SK-N-SH treated with all-trans-retinoic acid at 6 μM for 48 hours (cell line): ENCODE results near the gene SAA1.
"Not testable (repeated sequence)": the region's sequence is repeated elsewhere in the genome, so short reads cannot be mapped to it uniquely, and the experiment has no call there.

Source experiments
- CREB5 ChIP-seq: fragments of 250-450 bp; sonication (Bioruptor Pico); IDR thresholded peaks from 2 replicates; pipeline ENCODE4 v1.5.1; 2020; ENCODE audit warnings: low read depth, mild to moderate bottlenecking, moderate library complexity
- CSRNP3 ChIP-seq: fragments of 250-450 bp; sonication (Bioruptor Pico); IDR thresholded peaks from 2 replicates; pipeline ENCODE4 v1.5.1; 2021; ENCODE audit warnings: mild to moderate bottlenecking, moderate library complexity
- POU6F1 ChIP-seq: fragments of 250-450 bp; sonication (Bioruptor Pico); IDR thresholded peaks from 2 replicates; pipeline ENCODE4 v1.8.0; 2021; ENCODE audit warnings: low read depth, mild to moderate bottlenecking, moderate library complexity, borderline replicate concordance
- TCF4 ChIP-seq: fragments of 250-450 bp; sonication (Bioruptor Pico); IDR thresholded peaks from 2 replicates; pipeline ENCODE4 v1.8.0; 2021; ENCODE audit warnings: mild to moderate bottlenecking, moderate library complexity, borderline replicate concordance
- ZC3H10 ChIP-seq: fragments of 250-450 bp; sonication (Bioruptor Pico); IDR thresholded peaks from 2 replicates; pipeline ENCODE4 v1.5.1; 2021; ENCODE audit warnings: mild to moderate bottlenecking, moderate library complexity
- ZFP3 ChIP-seq: fragments of 250-450 bp; sonication (Bioruptor Pico); IDR thresholded peaks from 2 replicates; pipeline ENCODE4 v1.5.0; 2020; ENCODE audit warnings: mild to moderate bottlenecking, moderate library complexity
- ZNF70 ChIP-seq: fragments of 450-650 bp; formaldehyde crosslinking; IDR thresholded peaks from 2 replicates; pipeline ENCODE4 v1.5.0; 2020; ENCODE audit warnings: mild to moderate bottlenecking, moderate library complexity

GRCh38 chr11:18262681-18263350 is 3.2 kb upstream of the SAA1 start:
- not testable (repeated sequence) for TF ChIP-seq ZC3H10; ZNF70 (CRISPR knock-in tag); ZFP3 (CRISPR knock-in tag); TCF4 (CRISPR knock-in tag); CREB5 (CRISPR knock-in tag); POU6F1 (CRISPR knock-in tag); CSRNP3 (CRISPR knock-in tag)
